ACC112 (cell line): ENCODE measurements around the gene CCNQ.

Experiments
- H2AFZ ChIP-seq: fragments of 200-600 bp; sonication (generic); one replicate; pipeline ENCODE4 v1.6.0; 2017; ENCODE audit warnings: antibody characterized with exemption, low read length; ENCODE audit not compliant: unreplicated experiment
- H3K27ac ChIP-seq: fragments of 200-600 bp; sonication (generic); 2 replicates; pipeline ENCODE4 v1.5.1; 2014; ENCODE audit warnings: low read depth, mild to moderate bottlenecking, antibody characterized with exemption, low read length, moderate library complexity
- H3K27me3 ChIP-seq: fragments of 200-600 bp; sonication (generic); 2 replicates; pipeline ENCODE4 v1.6.1; 2014; ENCODE audit warnings: mild to moderate bottlenecking, antibody characterized with exemption, low read length, moderate library complexity, mixed read lengths; ENCODE audit not compliant: insufficient read depth
- H3K36me3 ChIP-seq: fragments of 200-600 bp; sonication (generic); 2 replicates; pipeline ENCODE4 v1.6.1; 2016; ENCODE audit warnings: mild to moderate bottlenecking, antibody characterized with exemption, low read length, moderate library complexity, mixed read lengths; ENCODE audit not compliant: insufficient read depth
- H3K4me1 ChIP-seq: fragments of 200-600 bp; sonication (generic); one replicate; pipeline ENCODE4 v1.6.1; 2016; ENCODE audit warnings: low read length, mixed read lengths; ENCODE audit not compliant: insufficient read depth, unreplicated experiment, control insufficient read depth
- H3K4me3 ChIP-seq: fragments of 200-600 bp; sonication (generic); 2 replicates; pipeline ENCODE4 v1.5.1; 2014; ENCODE audit warnings: mild to moderate bottlenecking, low read depth, low read length
- H3K79me2 ChIP-seq: fragments of 200-600 bp; sonication (generic); one replicate; pipeline ENCODE4 v1.6.0; 2016; ENCODE audit warnings: low read length; ENCODE audit not compliant: control insufficient read depth, unreplicated experiment, insufficient read depth

Gene CCNQ

GRCh38 chrX:153628129-153628528 lies 29.2 kb upstream of the CCNQ start:
- Histone ChIP-seq H3K79me2 (no peaks in the 10 kb centered on the region), H2AFZ (no peak overlapping the region), H3K36me3 (no peaks in the 10 kb centered on the region), H3K27me3 (peaks cover 10% of the 10 kb centered on the region), H3K4me1 (no peaks in the 10 kb centered on the region), H3K27ac (no peak overlapping the region), H3K4me3 (no peak overlapping the region)

GRCh38 chrX:153627675-153628111 lies 28.8 kb upstream of the CCNQ start:
- Histone ChIP-seq H3K4me1 (no peaks in the 10 kb centered on the region), H3K79me2 (no peaks in the 10 kb centered on the region), H3K36me3 (no peaks in the 10 kb centered on the region), H3K4me3 (no peak overlapping the region), H2AFZ (no peak overlapping the region), H3K27ac (no peak overlapping the region), H3K27me3 (peaks cover 14% of the 10 kb centered on the region)

DNA sequence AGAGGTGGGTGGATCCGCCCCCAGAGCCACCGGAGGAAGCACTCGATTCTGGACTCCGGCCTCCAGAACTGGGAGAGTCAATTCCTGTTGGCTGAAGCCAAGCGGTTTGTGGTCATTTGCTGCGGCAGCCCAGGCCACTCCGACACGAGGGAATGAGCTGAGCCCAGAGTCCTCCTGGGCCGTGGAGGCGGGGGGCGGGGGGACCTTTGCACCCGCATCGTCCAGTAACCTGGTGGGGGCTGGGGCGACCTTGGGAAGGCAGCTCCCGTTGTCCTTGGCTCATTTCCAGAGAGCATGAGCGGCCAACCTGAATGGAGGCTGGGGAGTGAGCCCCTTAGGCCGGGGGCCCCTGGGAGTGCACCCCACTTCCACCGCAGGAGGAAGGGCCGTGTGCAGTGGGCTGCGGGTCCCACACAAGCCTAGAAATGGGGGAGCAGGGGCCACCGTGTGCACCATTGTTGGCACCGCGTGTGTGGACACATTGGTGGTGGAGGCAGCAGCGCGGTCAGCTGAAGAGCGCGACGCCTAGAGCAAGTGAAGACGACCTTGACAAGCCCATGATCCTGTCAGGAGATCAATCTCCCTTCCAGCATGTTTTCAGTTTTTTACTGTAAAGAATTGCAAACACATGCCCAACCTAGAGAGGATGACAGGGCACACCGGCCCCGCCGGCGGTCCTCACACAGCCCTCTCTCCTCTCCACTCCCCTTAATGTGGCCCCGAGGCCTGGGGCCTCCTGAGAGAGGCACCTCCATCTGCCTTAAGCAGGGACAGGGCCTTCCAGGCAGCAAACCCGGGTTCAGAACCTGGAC lies 28.1 kb upstream of the CCNQ start:
- Histone ChIP-seq H3K27me3 (peaks cover 20% of the 10 kb centered on the region), H3K4me1 (no peaks in the 10 kb centered on the region)

GRCh38 chrX:153626025-153626633 lies 27.2 kb upstream of the CCNQ start:
- no peak overlapping the region for H3K27ac ChIP-seq
- no peaks in the 10 kb centered on the region for H3K36me3 ChIP-seq
- peaks cover 18% of the 10 kb centered on the region for H3K27me3 ChIP-seq
- no peaks in the 10 kb centered on the region for H3K4me1 ChIP-seq
- no peak overlapping the region for H2AFZ ChIP-seq
- H3K79me2 ChIP-seq, result no peaks in the 10 kb centered on the region
- no peak overlapping the region for H3K4me3 ChIP-seq

More for the DNA sequence above, 28.1 kb upstream of the CCNQ start:
- Histone ChIP-seq H3K36me3 (no peaks in the 10 kb centered on the region), H3K4me3 (no peak overlapping the region), H3K79me2 (no peaks in the 10 kb centered on the region), H3K27ac (no peak overlapping the region), H2AFZ (no peak overlapping the region)

- H3K4me3 ChIP-seq, result no peak overlapping the region
- H3K79me2 ChIP-seq, result no peaks in the 10 kb centered on the region
- H3K36me3 ChIP-seq, result no peaks in the 10 kb centered on the region
- no peak overlapping the region for H2AFZ ChIP-seq
- H3K27me3 ChIP-seq, result peaks cover 18% of the 10 kb centered on the region
- H3K4me1 ChIP-seq, result no peaks in the 10 kb centered on the region
- no peak overlapping the region for H3K27ac ChIP-seq
Observed at GRCh38 chrX:153625271-153626024, 26.5 kb upstream of the CCNQ start.

DNA sequence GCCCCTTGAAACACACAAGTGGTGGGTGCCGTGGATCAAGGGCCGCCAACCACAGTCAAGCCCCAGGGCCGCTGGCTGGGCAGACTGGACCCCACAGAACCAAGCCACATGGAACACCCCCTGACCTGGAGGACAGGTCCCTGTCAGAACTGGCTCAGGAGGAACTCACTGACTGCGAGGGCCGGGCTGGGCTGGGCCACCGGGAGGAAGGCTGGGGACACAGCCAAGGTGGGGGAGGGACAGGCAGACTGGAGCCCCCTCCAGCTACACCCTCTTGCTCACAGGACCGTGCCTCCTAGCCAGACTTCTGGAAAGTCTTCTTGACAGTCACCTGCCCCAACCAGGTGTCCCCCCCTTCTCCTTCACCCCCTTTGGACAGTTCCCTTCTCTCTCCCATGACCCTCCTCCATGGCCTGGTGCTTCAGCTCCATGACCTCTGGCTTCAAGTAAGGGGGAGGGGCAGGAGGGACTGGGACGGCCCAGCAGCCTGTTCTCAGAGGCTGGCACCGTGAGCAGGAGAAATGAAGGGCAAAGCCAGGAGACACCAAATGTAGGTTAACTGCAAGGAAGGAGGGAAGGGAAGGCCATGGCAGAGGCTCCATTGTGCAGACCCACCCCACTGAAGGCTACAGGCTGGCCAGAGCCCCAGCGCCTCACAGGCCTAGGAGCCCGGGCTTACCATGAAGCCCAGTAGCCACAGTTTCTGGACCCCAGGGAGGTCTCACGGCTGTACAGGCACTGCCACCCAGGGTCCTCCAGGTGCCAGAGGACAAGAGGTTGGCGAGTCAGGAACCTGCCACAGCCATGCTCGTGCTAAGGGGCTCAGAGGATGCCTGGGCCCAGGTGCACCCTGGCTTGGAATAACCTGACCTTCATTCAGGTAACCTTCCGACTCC lies 25.5 kb upstream of the CCNQ start:
- Histone ChIP-seq H3K4me1 (no peaks in the 10 kb centered on the region), H3K36me3 (no peaks in the 10 kb centered on the region), H2AFZ (no peak overlapping the region), H3K4me3 (no peak overlapping the region), H3K27ac (no peak overlapping the region), H3K27me3 (peaks cover 18% of the 10 kb centered on the region; the same call in 1 of the 2 replicates), H3K79me2 (no peaks in the 10 kb centered on the region)

GRCh38 chrX:153623310-153624029 lies 24.5 kb upstream of the CCNQ start:
- Histone ChIP-seq H3K79me2 (no peaks in the 10 kb centered on the region), H3K36me3 (no peaks in the 10 kb centered on the region), H3K4me3 (no peak overlapping the region), H3K27me3 (peaks cover 19% of the 10 kb centered on the region), H2AFZ (no peak overlapping the region), H3K4me1 (no peaks in the 10 kb centered on the region), H3K27ac (no peak overlapping the region)

- H3K79me2 ChIP-seq, result no peaks in the 10 kb centered on the region
- H3K4me3 ChIP-seq, result no peak overlapping the region
Observed at GRCh38 chrX:153622661-153623309, 23.8 kb upstream of the CCNQ start.

DNA sequence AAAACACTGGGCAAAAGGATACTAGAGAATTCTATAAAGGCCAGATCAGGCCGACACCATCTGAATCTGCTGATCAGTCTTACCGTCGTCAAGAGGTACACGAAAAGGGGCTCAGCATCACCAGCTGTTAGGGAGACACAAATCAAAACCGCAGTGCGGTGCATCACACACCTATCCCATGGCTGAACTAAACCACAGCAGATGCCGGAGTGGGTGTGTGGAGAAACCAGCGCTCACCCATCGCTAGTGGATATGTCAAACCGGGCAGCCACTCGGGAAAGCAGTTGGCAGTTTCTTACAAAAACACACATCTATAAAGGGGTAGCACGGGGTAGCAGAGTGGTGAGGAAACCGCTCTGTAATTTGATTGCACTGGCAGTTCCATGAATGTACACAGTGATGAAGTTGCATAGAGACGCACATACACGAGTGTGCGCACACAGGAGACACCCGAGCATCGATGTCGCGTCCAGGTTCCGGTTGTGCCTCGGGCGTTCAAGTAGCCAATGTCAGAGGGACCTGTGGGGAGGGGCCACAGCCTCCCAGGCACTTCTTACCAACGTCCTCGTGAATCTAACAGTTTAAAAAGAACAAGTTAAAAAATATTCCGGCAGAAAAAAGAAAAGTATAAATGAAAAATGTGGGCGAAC lies 23.1 kb upstream of the CCNQ start:
- Histone ChIP-seq H3K4me1 (no peaks in the 10 kb centered on the region), H3K79me2 (no peaks in the 10 kb centered on the region), H3K27ac (no peak overlapping the region), H3K4me3 (no peak overlapping the region), H3K36me3 (no peaks in the 10 kb centered on the region), H3K27me3 (peaks cover 32% of the 10 kb centered on the region), H2AFZ (no peak overlapping the region)

More at GRCh38 chrX:153622661-153623309, 23.8 kb upstream of the CCNQ start:
- no peak overlapping the region for H2AFZ ChIP-seq
- H3K36me3 ChIP-seq, result no peaks in the 10 kb centered on the region
- H3K4me1 ChIP-seq, result no peaks in the 10 kb centered on the region
- H3K27ac ChIP-seq, result no peak overlapping the region
- H3K27me3 ChIP-seq, result peaks cover 26% of the 10 kb centered on the region
